Tibial nerve (tissue), 4 donors: Measurements from ENCODE around the gene FYB2. TPM values are rescaled to one million over a fixed set of nuclear protein-coding genes. Genes with fewer than 3 reads are reported as not detected.

ENCODE experiments used
- DNase-seq, 2 donors: peaks; one replicate each; pipeline ENCODE4 v3.0.0-alpha.2; 2019; ENCODE audit warnings: low spot score in 2 of 2
- H3K27ac ChIP-seq, 4 donors: fragments of 200-600 bp; sonication (generic) in 3 of 4; one replicate each; pipeline ENCODE4 v1.5.1; 2017 to 2019; ENCODE audit warnings: mild to moderate bottlenecking in 1 of 4
- H3K27me3 ChIP-seq, 2 donors: fragments of 200-600 bp; sonication (generic) in 1 of 2; one replicate each; pipeline versions ENCODE4 v1.5.1 to v1.6.0; 2017 to 2019
- H3K36me3 ChIP-seq, 3 donors: fragments of 200-600 bp; sonication (generic); one replicate each; pipeline ENCODE4 v1.5.1; 2018 to 2019
- H3K4me1 ChIP-seq, 4 donors: fragments of 200-600 bp; sonication (generic) in 3 of 4; one replicate each; pipeline ENCODE4 v1.5.1; 2017 to 2019
- H3K4me3 ChIP-seq, 4 donors: fragments of 200-600 bp; sonication (generic) in 3 of 4; one replicate each; pipeline ENCODE4 v1.5.1; 2017 to 2019; ENCODE audit warnings: mild to moderate bottlenecking in 1 of 4, moderate library complexity in 1 of 4
- H3K9me3 ChIP-seq, 4 donors: fragments of 200-600 bp; sonication (generic) in 3 of 4; one replicate each; pipeline ENCODE4 v1.5.1; 2017 to 2019
- EP300 ChIP-seq, 2 donors: sonication (generic); formaldehyde crosslinking; IDR thresholded peaks; one replicate each; pipeline ENCODE4 v1.6.1; 2017; ENCODE audit warnings: antibody characterized with exemption in 2 of 2, mild to moderate bottlenecking in 1 of 2
- POLR2A ChIP-seq, 2 donors: fragments of 450-650 bp; IDR thresholded peaks; one replicate each; pipeline ENCODE4 v1.6.1; 2017; ENCODE audit warnings: antibody characterized with exemption in 2 of 2, mild to moderate bottlenecking in 2 of 2, moderate library complexity in 2 of 2
- WGBS, 2 donors: methylation state at CpG; one replicate each; pipeline ENCODE4 v1.1.5; 2018; 5-methylcytosine and 5-hydroxymethylcytosine counted together
- total RNA-seq, 4 donors: library from RNA; depleted of rRNA; stranded (reverse); fragments of >200 nt; gene quantifications; one replicate each; pipeline ENCODE4 v1.1.0, GENCODE V29; 2016
- TF ChIP-seq, protein P1 (sequence below), 5 experiments: fragments of 200-600 bp in 3 of 5; fragments of 450-650 bp in 2 of 5; sonication (generic) in 3 of 5; IDR thresholded peaks; one replicate each; pipeline ENCODE4 v1.5.1; 2016 to 2019; ENCODE audit warnings: antibody characterized with exemption in 5 of 5, mild to moderate bottlenecking in 3 of 5, moderate library complexity in 2 of 5

FYB2 gene
- total RNA-seq, 4 donors from 2014 or later: not detected

DNA sequence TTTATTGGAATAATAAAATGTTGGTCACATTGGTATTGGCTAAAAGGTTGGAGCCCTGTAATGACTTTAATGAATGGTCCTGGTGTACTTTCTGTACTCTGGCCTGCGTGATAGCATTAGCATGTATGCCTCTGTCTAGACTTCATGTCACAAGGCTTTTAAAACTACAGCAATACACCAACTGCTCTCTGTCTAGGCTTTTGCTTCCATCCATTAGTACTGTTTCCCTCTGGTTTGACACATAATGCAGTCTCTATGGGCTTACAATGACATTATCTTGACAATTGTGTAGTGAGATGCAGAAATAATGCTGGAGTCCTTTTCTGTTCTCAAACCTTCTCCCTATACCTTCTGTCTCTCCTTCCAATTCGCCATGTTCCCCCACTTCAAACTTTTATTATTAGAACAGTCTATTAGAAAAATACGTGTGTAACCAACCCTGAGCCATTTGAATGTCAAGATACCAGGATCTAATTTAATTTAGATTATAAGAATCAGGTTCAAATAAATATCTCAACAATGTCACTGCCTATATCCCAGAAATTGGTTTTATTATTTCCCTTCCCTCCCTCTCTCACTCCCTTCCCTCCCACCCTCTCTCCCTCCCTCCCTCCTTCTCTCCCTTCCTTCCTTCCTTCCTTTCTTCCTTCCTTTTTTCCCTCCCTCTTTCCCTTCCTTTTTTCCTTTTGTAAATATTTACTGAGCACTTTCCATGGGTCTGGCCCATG, 44.2 kb upstream of the FYB2 start:
- TF ChIP-seq EP300 (IDR thresholded peaks at IDR 0.05) (no peak), POLR2A (IDR thresholded peaks at IDR 0.05) (no peak)
- TF ChIP-seq, protein P1, sequence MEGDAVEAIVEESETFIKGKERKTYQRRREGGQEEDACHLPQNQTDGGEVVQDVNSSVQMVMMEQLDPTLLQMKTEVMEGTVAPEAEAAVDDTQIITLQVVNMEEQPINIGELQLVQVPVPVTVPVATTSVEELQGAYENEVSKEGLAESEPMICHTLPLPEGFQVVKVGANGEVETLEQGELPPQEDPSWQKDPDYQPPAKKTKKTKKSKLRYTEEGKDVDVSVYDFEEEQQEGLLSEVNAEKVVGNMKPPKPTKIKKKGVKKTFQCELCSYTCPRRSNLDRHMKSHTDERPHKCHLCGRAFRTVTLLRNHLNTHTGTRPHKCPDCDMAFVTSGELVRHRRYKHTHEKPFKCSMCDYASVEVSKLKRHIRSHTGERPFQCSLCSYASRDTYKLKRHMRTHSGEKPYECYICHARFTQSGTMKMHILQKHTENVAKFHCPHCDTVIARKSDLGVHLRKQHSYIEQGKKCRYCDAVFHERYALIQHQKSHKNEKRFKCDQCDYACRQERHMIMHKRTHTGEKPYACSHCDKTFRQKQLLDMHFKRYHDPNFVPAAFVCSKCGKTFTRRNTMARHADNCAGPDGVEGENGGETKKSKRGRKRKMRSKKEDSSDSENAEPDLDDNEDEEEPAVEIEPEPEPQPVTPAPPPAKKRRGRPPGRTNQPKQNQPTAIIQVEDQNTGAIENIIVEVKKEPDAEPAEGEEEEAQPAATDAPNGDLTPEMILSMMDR (IDR thresholded peaks at IDR 0.05): no peak
- Histone ChIP-seq H3K4me3 (no peak overlapping the region), H3K4me1 (no peaks in the 10 kb centered on the region), H3K9me3 (no peaks in the 10 kb centered on the region), H3K27ac (no peak overlapping the region), H3K27me3 (no peaks in the 10 kb centered on the region), H3K36me3 (no peaks in the 10 kb centered on the region)
- no peak for DNase-seq
- 75 to 83% methylated on average over 3 of the region's 3 CpGs for WGBS, 2 donors

DNA sequence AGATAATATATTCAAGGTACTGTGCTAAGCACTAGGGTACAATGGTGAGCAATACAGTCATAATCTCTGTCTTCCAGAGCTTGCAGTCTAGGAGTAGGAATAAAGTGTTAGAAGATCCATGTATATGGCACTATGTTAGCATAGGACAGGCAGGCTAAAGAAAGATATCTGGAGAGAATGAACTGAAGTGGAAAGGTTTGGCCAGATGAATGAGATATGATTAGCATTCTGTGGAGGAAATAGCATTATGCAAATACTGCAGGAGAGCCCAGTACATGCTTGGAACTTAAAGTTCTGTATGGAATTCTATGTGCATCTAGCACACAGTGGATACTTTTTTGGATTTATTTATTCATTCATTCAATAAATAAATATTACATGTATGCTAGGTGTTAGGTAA, 40.1 kb upstream of the FYB2 start:
- TF ChIP-seq, protein P1 (IDR thresholded peaks at IDR 0.05): no peak
- TF ChIP-seq POLR2A (IDR thresholded peaks at IDR 0.05): no peak
- no peak for TF ChIP-seq EP300 (IDR thresholded peaks at IDR 0.05)
- Histone ChIP-seq H3K36me3 (no peaks in the 10 kb centered on the region), H3K27ac (no peak overlapping the region), H3K9me3 (no peaks in the 10 kb centered on the region), H3K4me1 (no peaks in the 10 kb centered on the region), H3K4me3 (no peak overlapping the region), H3K27me3 (no peaks in the 10 kb centered on the region)
- DNase-seq: no peak

DNA sequence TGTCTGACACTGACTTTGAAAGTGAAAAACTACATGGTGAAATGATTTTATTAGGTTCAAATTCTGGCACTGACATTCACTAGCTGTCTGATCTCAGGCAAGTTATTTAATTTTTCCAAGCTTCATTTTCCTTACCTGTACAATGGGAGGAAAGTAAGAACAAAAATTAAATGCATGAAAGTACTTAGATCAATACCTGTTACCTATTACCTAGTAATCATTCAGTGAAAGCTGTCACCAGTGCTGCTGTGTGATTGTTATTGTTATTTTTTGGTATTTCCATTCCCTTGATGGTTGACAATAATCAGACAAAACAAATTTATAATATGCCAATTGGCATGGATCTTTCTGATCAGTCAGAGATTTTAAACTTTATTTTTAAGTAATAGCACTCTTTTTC, 37.0 kb upstream of the FYB2 start:
- no peaks in the 10 kb centered on the region for H3K4me1 ChIP-seq
- H3K4me3 ChIP-seq: no peak overlapping the region
- no peaks in the 10 kb centered on the region for H3K27me3 ChIP-seq
- no peak overlapping the region for H3K27ac ChIP-seq
- DNase-seq: no peak
- H3K9me3 ChIP-seq: no peaks in the 10 kb centered on the region
- TF ChIP-seq, protein P1 (IDR thresholded peaks at IDR 0.05): no peak
- TF ChIP-seq EP300 (IDR thresholded peaks at IDR 0.05): no peak
- H3K36me3 ChIP-seq: no peaks in the 10 kb centered on the region

DNA sequence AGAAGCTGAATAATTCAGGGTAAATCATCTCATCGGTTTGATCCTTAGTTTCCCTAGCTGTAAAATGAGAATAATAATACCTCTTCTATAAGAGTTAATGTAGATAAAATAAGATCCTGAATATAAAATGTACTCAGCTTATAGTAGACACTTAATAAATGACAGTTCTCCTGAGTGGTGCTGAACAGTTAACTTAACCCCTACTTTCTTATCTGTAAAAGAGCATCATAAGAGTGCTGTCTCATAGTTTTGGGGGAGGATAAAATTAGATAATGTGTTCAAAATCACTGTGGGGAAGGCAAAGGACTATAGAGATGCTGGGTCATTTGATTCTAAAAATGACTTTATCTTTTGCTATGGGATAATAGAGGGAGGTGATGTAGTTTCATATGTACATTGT, 36.0 kb upstream of the FYB2 start:
- no peak for DNase-seq
- H3K4me3 ChIP-seq: no peak overlapping the region
- 63 to 73% methylated on average over 1 of the region's 1 CpG for WGBS, 2 donors
- no peak overlapping the region for H3K27ac ChIP-seq
- TF ChIP-seq, protein P1 (IDR thresholded peaks at IDR 0.05): no peak
- TF ChIP-seq POLR2A (IDR thresholded peaks at IDR 0.05): no peak
- TF ChIP-seq EP300 (IDR thresholded peaks at IDR 0.05): no peak
- no peaks in the 10 kb centered on the region for H3K9me3 ChIP-seq
- H3K27me3 ChIP-seq: no peaks in the 10 kb centered on the region
- no peaks in the 10 kb centered on the region for H3K4me1 ChIP-seq
- H3K36me3 ChIP-seq: no peaks in the 10 kb centered on the region

DNA sequence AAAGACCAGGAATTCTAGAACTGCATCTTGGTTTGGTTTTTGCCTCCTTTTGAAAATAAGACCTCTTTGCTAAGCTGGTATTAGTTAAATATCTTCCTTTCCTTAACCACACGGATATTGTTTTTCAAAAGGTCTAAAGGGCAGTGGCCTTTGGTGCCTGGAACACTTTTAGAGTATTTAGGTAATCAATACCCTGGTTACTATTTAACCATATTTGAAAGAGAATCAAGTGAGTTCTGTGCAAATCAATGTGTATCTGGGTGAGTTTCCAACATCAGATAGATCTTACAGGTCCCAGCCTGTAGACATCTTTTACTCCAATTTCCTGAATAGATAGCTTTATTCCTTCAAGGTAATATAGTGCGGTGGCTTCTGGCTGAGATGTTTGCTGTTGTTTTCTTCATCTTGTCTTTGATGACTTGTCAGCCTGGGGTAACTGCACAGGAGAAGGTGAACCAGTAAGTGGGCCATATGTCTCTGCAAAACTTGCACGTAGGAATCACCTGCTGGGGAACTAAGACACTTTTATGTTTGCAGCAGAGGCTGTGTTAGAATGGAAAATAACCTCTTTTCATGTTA, 35.4 kb upstream of the FYB2 start, which contains the start of gene C8A:
TSS of gene C8A (plus strand) at position 277 of the 579 bp plus-strand sequence. CDS start at position 382, 105 bp downstream.
- H3K4me3 ChIP-seq: no peak within 1 kb of the TSS
- no peak within 1 kb of the TSS for H3K27ac ChIP-seq
- no peaks in the 10 kb centered on the region for H3K9me3 ChIP-seq
- H3K36me3 ChIP-seq: no peaks in the 10 kb centered on the region
- H3K4me1 ChIP-seq: no peaks in the 10 kb centered on the region
- TF ChIP-seq, protein P1 (IDR thresholded peaks at IDR 0.05): no peak
- TF ChIP-seq POLR2A (IDR thresholded peaks at IDR 0.05): no peak
- no peak for TF ChIP-seq EP300 (IDR thresholded peaks at IDR 0.05)
- 58 to 69% methylated on average over 3 of the region's 3 CpGs for WGBS, 2 donors
- no peaks in the 10 kb centered on the region for H3K27me3 ChIP-seq
- DNase-seq: no peak
